Measurements from ENCODE around the gene TMEM255B. TPM values are rescaled to one million over a fixed set of nuclear protein-coding genes. Genes with fewer than 3 reads are reported as not detected.
A peak's percentile ranks its signal among the peaks of the same experiment; 100 is the strongest.

Gene TMEM255B
- total and polyA plus RNA-seq, 9 donors: 1.9 to 9.2 (median 6.4) TPM

DNA sequence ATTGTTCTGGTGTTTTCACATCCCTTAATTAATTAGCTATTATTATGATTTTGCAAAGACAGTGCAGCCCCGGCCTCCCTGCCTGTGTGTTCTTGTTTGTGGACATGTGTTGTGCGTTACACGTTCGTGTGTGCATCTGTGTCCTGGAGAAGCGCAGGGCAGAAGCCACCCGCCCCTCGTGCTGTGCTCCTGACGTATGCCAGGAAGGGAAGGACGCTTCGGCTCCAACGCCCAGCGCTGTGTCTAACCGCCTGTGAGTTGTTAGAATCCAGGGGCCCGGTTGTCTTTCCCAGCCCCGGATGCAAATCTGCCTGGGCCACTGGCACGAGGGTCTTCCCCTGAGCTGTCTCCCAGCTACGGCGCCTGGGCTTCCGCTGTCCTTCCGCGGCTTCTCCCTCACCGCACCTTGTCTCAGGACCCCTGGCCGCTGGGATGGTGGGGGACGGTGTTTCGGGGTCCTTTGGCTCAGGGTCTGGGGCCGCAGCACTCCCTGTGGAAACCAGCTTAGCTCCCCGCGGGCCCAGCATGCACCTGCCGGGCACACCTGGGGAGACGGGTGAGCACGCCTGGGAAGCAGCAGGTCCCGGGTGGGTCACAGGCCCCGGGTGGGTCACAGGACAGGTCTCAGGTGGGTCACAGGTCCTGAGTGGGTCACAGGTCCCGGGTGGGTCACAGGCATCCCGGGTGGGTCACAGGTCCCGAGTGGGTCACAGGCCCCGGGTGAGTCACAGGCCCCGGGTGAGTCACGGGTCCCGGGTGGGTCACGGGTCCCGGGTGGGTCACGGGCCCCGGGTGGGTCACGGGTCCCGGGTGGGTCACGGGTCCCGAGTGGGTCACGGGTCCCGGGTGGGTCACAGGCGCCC is 53.4 kb downstream of the TMEM255B start:
- Histone ChIP-seq H3K36me3 (ENCODE audit: control insufficient read depth, insufficient read depth, low read length) (no peaks in the 10 kb centered on the region), H3K27ac (ENCODE audit: low read length) (no peak overlapping the region), H3K4me3 (ENCODE audit: low read length) (no peak overlapping the region), H3K27me3 (ENCODE audit: control insufficient read depth, insufficient read depth, low read length) (peaks cover 7% of the 10 kb centered on the region), H3K9me3 (replicated peaks; ENCODE audit: control insufficient read depth, low read depth, low read length) (peaks cover 21% of the 10 kb centered on the region), H3K4me1 (ENCODE audit: control insufficient read depth, insufficient read depth, low read length) (no peaks in the 10 kb centered on the region)
- 77% methylated on average over 47 of the region's 51 CpGs for WGBS (ENCODE audit: insufficient coverage)
- no peak for DNase-seq

DNA sequence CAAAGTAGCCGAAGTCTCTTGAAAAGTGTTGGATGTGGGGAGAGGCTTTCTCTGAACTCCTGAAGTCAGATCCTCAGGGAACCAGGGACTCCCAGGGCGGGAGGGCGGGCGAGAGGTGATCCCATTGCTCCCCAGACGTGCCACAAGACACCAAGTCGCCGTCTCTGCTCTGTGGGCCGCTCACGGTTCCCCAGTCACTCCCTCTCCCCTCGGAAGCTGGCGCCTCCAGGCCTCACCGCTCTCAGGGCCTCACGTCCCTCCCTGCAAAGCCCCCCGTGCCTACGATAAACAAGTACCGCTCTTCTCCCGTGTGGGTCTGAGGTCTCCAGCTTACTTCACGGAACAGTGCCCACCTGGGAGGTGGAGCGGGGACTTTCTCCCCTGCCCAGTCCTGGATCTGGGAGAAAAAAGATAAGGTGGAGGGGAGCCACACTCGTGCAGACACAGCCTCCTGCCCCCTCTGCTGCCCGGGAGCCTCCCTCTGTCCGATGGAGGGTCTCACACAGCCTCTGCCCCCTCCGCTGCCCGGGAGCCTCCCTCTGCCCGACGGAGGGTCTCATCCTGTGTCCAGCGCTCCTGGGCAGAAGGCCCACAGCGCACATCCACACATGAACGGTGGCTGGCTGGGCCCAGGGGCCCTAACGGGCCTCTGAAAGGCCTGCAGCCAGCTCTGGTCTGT is 54.2 kb downstream of the TMEM255B start:
- Histone ChIP-seq H3K4me3 (ENCODE audit: low read length) (no peak overlapping the region), H3K27me3 (ENCODE audit: control insufficient read depth, insufficient read depth, low read length) (peaks cover 7% of the 10 kb centered on the region), H3K9me3 (replicated peaks; ENCODE audit: control insufficient read depth, low read depth, low read length) (peaks cover 14% of the 10 kb centered on the region), H3K36me3 (ENCODE audit: control insufficient read depth, insufficient read depth, low read length) (no peaks in the 10 kb centered on the region), H3K27ac (ENCODE audit: low read length) (no peak overlapping the region), H3K4me1 (ENCODE audit: control insufficient read depth, insufficient read depth, low read length) (peaks cover 1% of the 10 kb centered on the region)
- no peak for DNase-seq
- 85% methylated on average over 26 of the region's 30 CpGs for WGBS (ENCODE audit: insufficient coverage)

DNA sequence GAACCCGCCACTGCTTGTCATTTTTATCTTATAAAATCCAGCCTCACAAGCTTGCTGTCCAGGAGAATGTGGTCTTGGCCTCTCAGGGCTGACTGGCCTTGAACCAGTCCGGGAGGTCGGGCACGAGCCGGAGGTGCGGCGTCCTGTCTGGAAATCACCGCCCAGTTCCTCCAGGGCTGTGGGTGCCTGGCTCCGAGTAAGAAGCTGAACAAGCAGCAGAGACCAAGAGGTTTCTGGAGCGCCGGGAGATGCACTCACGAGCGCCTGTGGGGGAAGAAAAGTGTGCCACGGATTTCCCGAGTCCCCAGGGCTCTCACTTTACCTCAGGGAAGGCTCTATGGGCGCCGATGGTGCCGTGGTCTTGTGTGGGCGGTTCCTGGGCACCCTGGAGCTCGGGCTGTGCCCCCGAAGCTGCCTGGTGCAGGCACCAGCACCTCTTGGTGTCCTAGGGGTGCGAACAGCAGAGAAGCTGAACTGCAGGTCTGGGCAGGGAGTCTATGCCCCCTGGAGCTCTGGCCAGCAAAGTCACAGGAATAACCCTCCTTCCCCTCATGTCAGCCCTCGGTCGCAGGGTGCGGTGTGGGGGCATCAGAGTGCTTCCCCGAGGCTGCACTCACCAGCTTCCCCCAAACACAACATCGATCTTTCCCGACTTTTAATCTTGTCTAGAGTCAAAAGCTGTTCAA is 54.9 kb downstream of the TMEM255B start:
- H3K9me3 ChIP-seq (replicated peaks; ENCODE audit: control insufficient read depth, low read depth, low read length): peaks cover 7% of the 10 kb centered on the region
- H3K27ac ChIP-seq (ENCODE audit: low read length): no peak overlapping the region
- H3K4me1 ChIP-seq (ENCODE audit: control insufficient read depth, insufficient read depth, low read length): peaks cover 6% of the 10 kb centered on the region
- peaks cover 7% of the 10 kb centered on the region for H3K27me3 ChIP-seq (ENCODE audit: control insufficient read depth, insufficient read depth, low read length)
- H3K4me3 ChIP-seq (ENCODE audit: low read length): no peak overlapping the region
- 74% methylated on average over 27 of the region's 28 CpGs for WGBS (ENCODE audit: insufficient coverage)
- DNase-seq: no peak
- no peaks in the 10 kb centered on the region for H3K36me3 ChIP-seq (ENCODE audit: control insufficient read depth, insufficient read depth, low read length)

DNA sequence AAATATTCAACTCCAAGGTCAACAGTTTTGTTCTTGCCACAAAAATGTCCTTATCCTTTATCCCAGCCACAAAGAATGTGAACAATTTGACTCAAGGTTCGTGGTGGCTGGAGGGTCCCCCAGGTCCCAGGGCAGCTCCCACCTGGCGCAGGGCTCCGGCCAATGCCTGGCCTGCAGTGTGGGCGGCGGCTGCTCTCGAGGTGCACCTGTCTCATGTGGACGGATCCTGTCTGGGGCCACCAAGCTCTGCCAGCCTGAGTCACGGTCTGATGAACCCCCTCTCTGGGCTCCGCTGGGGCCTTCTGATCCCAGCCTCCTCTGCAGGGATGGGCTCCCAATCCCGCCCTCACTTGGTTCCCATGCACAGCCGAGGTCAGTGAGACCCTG is 55.4 kb downstream of the TMEM255B start:
- WGBS (ENCODE audit: insufficient coverage): 68% methylated on average over 7 of the region's 11 CpGs
- Histone ChIP-seq H3K27me3 (ENCODE audit: control insufficient read depth, insufficient read depth, low read length) (peaks cover 7% of the 10 kb centered on the region), H3K4me1 (ENCODE audit: control insufficient read depth, insufficient read depth, low read length) (peaks cover 6% of the 10 kb centered on the region), H3K9me3 (replicated peaks; ENCODE audit: control insufficient read depth, low read depth, low read length) (peaks cover 6% of the 10 kb centered on the region), H3K36me3 (ENCODE audit: control insufficient read depth, insufficient read depth, low read length) (no peaks in the 10 kb centered on the region), H3K27ac (ENCODE audit: low read length) (no peak overlapping the region), H3K4me3 (ENCODE audit: low read length) (no peak overlapping the region)
- DNase-seq: no peak

DNA sequence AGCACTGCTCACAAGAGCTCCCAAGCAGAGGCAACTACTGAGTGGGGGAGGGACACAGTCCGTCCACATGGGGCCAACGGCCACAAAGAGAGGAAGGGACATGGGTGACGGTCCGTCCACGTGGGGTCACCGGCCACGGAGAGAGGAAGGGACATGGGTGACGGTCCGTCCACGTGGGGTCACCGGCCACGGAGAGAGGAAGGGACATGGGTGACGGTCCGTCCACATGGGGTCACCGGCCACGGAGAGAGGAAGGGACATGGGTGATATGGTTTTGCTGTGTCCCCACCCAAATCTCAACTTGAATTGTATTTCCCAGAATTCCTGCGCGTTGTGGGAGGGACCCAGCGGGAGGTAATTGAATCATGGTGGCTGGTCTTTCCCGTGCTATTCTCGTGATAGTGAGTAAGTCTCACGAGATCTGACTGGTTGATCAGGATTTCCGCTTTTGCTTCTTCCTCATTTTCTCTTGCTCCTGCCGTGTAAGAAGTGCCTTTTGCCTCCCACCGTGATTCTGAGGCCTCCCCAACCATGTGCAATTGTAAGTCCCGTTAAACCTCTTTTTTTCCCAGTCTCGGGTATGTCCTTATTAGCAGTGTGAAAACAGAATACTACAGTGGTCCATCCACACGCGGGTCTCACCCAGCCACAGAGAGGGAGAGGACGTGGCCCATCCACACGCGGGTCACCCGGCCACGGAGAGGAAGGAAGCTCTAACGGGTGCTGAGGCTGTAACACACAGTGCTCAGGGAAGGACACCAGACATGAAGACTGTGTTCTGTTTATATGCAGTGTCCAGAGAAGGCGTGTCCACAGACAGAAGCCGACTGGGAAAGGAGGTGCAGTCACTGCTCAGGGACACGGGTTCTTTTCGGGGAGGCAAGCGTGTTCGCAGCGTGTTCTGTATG is 56.4 kb downstream of the TMEM255B start:
- no peaks in the 10 kb centered on the region for H3K36me3 ChIP-seq (ENCODE audit: control insufficient read depth, insufficient read depth, low read length)
- 84% methylated on average over 36 of the region's 42 CpGs for WGBS (ENCODE audit: insufficient coverage)
- peak; percentile 36 for DNase-seq
- H3K27ac ChIP-seq (ENCODE audit: low read length): no peak overlapping the region
- no peaks in the 10 kb centered on the region for H3K9me3 ChIP-seq (replicated peaks; ENCODE audit: control insufficient read depth, low read depth, low read length)
- H3K4me1 ChIP-seq (ENCODE audit: control insufficient read depth, insufficient read depth, low read length): peaks cover 13% of the 10 kb centered on the region
- H3K4me3 ChIP-seq (ENCODE audit: low read length): no peak overlapping the region
- peaks cover 7% of the 10 kb centered on the region for H3K27me3 ChIP-seq (ENCODE audit: control insufficient read depth, insufficient read depth, low read length)

DNA sequence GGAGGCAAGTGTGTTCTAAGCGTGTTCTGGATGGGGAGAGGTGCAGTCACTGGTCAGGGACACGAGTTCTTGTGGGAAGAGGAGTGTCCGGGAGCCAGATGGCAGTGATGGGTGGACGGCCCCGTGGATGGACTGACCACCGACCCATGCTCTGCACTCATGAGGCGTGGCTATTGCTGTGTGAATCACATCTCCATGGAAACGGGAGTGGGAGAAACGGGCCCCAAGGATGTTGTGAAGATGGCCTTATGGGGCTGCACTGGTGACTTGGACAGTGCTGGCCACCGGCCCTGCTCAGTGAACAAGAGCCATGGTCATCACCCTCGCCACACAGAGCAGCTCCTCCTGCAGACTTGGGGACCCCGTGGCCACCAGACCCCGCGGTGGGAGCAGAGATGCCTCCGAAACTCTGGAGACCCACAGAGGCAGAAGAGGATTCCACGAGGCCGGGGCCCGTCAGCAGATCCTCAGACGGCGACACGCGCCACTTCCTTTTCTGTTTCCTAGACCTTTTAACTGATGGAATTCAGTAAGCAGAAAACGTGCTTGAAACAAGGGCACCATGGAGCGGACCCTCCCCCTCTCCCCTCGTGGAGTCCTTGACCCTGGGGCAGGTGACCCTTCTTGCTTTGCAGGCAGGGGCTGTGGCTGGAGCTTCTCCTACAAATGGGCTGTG is 57.4 kb downstream of the TMEM255B start:
- WGBS (ENCODE audit: insufficient coverage): 65% methylated on average over 22 of the region's 25 CpGs
- H3K27ac ChIP-seq (ENCODE audit: low read length): no peak overlapping the region
- H3K4me3 ChIP-seq (ENCODE audit: low read length): no peak overlapping the region
- no peaks in the 10 kb centered on the region for H3K9me3 ChIP-seq (replicated peaks; ENCODE audit: control insufficient read depth, low read depth, low read length)
- H3K27me3 ChIP-seq (ENCODE audit: control insufficient read depth, insufficient read depth, low read length): peaks cover 7% of the 10 kb centered on the region
- H3K4me1 ChIP-seq (ENCODE audit: control insufficient read depth, insufficient read depth, low read length): peaks cover 23% of the 10 kb centered on the region
- no peaks in the 10 kb centered on the region for H3K36me3 ChIP-seq (ENCODE audit: control insufficient read depth, insufficient read depth, low read length)
- DNase-seq: no peak

DNA sequence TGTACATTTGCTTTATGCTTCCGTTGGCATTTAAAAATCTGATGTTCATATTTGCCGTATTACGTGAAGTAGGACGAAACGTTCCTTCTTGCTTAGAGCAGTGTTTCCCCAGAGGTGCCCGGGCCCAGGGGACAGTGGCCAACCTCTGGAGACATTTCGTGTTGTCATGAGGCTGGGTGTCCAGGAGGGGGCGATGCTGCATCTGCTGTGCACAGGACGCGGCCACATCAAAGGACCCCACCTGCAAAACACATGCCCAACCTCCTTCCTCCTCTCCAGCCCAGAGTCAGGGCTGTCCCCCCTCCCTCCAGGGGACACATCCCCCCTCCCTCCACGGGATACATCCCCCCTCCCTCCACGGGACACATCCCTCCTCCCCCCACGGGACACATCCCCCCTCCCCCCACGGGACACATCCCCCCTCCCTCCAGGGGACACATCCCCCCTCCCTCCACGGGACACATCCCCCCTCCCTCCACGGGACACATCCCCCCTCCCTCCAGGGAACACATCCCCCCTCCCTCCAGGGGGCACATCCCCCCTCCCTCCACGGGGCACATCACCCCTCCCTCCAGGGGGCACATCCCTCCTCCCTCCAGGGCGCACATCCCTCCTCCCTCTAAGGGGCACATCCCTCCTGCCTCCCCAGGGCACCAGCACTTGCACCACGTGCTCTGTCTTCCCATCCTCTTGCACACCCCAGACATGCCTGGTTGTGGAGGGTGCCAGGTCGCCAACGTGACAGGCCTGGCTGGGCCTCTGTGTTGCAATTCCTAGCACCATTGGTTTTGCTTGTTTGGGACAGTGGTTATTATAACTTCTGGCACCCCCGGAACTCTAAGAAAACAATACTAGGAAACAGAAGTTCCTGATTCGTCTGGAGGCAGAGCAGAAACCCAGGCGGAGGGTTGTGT is 58.2 kb downstream of the TMEM255B start:
- H3K27ac ChIP-seq (ENCODE audit: low read length): no peak overlapping the region

DNA sequence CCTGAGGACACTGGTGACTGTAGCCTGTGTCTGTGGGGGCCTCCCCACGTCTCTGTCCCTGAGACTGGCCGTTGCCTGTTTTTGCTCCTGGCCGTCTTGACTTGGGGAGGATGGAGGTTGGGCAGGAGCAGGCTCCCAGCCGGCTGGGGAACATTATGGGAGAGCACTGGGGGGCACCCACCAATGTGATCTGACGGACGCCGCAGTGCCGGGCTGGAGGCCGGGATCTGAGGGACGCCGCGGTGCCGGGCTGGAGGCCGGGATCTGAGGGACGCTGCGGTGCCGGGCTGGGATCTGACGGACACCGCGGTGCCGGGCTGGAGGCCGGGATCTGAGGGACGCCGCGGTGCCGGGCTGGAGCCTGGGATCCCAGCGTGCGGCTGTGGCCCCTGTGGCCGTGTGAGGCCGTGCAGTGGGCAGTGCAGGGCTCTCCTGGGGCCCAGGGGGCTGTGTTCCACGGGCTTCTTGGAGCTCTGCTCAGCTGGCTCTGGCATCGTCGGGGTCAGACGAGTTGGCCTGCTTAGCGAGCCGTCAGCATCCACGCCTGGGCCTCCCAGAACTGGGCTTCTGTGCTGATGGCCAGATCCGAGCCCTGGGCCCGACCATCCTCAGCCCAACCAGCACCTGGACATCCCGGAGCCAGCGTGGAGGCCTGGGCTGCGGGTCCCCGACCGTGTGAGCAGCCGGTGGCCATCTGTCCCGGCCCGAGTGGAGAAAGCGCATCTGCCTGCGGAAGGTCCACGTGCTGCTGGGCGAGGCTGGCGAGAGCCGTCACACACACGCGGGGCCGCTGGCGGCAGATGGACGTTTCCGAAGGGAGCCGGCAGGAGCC is 59.0 kb downstream of the TMEM255B start:
- H3K36me3 ChIP-seq (ENCODE audit: control insufficient read depth, insufficient read depth, low read length): peaks cover 11% of the 10 kb centered on the region
- no peak for DNase-seq
- H3K9me3 ChIP-seq (replicated peaks; ENCODE audit: control insufficient read depth, low read depth, low read length): no peaks in the 10 kb centered on the region
- peaks cover 40% of the 10 kb centered on the region for H3K4me1 ChIP-seq (ENCODE audit: control insufficient read depth, insufficient read depth, low read length)
- no peak overlapping the region for H3K27ac ChIP-seq (ENCODE audit: low read length)
- H3K27me3 ChIP-seq (ENCODE audit: control insufficient read depth, insufficient read depth, low read length): peaks cover 7% of the 10 kb centered on the region
- no peak overlapping the region for H3K4me3 ChIP-seq (ENCODE audit: low read length)
- WGBS (ENCODE audit: insufficient coverage): 72% methylated on average over 60 of the region's 60 CpGs

More for the DNA sequence above, 58.2 kb downstream of the TMEM255B start:
- H3K27me3 ChIP-seq (ENCODE audit: control insufficient read depth, insufficient read depth, low read length): peaks cover 7% of the 10 kb centered on the region
- no peaks in the 10 kb centered on the region for H3K9me3 ChIP-seq (replicated peaks; ENCODE audit: control insufficient read depth, low read depth, low read length)
- no peak overlapping the region for H3K4me3 ChIP-seq (ENCODE audit: low read length)
- H3K36me3 ChIP-seq (ENCODE audit: control insufficient read depth, insufficient read depth, low read length): peaks cover 4% of the 10 kb centered on the region
- H3K4me1 ChIP-seq (ENCODE audit: control insufficient read depth, insufficient read depth, low read length): peaks cover 31% of the 10 kb centered on the region
- WGBS (ENCODE audit: insufficient coverage): 37% methylated on average over 15 of the region's 24 CpGs
- peak; percentile 77 for DNase-seq
